HG03175 (cell line): ENCODE measurements around the gene ADK.
"Not testable (repeated sequence)": the region's sequence is repeated elsewhere in the genome, so short reads cannot be mapped to it uniquely, and the experiment has no call there.

Source experiments
- ATAC-seq: cut with Tn5 transposase; IDR thresholded peaks from one replicate; pipeline ENCODE4 v1.9.1; 2021; ENCODE audit warnings: mild to moderate bottlenecking, moderate library complexity; ENCODE audit not compliant: unreplicated experiment

ADK gene

DNA sequence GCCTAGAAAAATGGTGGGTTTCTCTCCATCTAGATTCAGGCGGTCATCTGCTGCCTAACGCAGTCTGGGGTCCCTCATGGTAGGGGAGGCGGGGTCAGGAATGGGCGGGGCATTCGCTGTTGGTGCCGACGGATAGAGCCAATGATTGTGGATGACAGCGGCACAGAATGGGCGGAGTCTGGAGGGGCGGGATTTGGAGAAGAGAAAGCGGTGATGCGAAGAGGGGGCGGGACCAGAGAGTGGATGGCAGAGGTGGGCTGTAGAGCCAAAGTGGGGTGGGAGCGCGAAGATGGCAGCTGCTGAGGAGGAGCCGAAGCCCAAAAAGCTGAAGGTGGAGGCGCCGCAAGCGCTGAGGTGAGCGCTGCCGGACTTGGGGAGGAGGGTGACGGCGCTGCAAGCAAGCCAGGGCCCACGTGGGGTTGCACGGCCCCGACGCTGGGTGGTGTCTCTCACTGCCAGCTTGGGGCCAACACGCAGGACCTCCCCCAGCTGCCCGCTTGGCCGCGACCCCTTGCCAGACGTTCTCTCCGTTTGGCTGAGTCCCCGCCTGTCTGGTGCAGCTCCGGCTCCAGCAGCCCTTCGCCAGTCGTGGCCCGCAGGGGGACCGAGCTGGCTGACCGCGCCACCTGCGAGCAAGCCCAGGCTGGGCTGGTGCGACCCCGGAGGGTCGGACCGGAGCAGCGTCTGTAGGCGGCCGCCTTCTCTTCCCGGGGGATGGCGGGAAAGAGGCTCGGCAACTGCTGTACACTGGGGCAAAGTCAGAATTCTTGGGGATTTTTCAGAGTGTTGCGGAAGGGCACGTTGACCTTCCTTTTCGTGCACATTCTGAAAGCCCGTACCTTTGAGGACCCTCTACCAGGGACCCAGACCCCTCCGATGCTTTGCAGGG is at the start of gene ADK:
ADK (plus strand) TSS at position 232 of the 889 bp plus-strand sequence; CDS start at position 290, 58 bp downstream.
- peak; percentile 86 for ATAC-seq

DNA sequence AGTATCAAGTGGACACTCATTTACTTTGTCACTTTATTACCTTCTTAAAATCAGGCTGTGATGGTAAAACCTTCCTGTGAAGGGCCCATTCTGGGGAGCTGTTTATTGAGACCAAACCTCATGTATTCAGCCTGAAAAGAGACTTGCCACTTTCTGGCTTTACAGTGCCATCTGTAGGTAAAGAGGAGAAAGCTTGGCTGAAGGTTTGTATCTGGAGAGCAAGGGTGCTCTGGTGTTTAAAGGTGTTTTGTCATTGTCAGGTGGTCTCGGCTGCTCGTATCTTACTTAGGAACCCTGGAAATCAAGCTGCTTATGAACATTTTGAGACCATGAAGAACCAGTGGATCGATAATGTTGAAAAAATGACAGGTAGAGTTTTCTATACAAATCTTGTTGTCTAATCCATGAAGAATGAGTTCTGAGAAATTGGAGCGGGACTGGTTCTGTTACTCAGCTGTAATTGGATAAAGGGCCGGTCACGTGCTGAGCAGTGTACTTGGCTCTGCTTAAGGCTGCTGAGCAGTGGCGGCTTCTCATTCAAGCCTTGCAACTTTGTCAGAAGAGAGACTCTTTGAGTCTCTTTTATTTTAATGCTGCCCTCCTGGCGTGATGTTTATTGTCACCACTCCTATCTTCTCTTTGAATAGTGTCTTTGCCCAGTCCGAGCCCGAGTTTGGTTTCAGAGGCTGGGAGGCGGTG is 47.3 kb upstream of the ADK start:
- ATAC-seq: no peak

DNA sequence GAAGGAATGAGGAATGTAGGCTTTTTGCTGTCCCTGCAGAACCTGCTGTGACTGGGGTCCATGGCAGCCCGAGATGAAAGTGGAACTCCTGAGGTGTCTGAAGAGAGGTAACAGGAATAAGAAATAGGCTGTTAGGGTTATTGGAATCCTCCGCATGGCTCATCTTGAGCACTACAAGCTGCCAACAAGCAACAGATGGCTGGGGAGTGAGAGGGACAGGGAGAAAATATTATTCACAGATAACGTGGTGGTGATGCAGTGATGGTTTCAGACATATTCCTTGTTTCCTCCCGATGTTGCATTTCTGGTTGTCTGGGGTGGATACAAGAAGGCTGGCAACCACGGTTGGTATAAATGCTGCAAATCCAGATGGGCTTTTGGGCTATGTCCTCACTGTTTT is 46.5 kb upstream of the ADK start:
- ATAC-seq: no peak

GRCh38 chr10:74104996-74105395 is 46.0 kb upstream of the ADK start:
- no peak for ATAC-seq

DNA sequence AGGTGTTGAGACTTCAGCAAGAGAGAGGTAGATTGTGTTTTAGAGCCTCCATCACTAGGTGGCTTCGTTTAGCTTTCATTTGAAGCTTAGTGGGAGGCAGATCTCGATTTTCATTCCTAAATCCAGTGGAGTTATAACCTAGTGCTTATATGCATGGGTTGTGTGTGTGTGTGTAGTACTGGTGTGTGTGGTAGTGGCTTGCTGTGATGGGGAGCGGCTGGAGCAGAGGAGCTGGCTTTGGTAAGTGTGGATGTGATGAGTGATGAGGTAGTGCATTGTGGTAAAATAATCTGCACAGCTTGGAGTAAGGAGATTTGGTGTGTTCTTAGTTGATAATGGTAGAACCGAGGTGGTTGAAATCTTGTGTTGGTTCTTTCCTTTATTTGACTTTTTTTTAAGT is 43.6 kb upstream of the ADK start:
- ATAC-seq: no peak

- ATAC-seq: no peak
These were observed 41.6 kb upstream of the ADK start for GRCh38 chr10:74109452-74109851.

GRCh38 chr10:74110120-74110519 is 40.9 kb upstream of the ADK start:
- ATAC-seq: no peak

DNA sequence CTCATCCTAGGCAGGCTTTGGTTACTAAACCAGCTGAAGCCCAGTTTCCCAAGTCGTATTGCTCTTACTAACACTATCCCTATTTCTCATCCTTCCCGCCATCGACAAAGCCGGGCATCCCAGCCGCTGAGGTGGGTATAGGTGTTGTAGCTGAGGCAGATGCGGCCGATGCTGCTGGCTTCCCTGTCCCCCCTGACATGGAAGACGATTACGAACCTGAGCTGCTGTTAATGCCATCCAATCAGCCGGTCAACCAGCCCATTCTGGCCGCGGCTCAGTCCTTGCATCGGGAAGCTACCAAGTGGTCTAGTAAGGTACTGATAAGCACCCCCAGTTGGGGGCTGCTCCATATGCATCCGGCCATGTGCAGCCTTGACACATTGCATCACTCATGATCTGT is 39.2 kb upstream of the ADK start:
- ATAC-seq: no peak

GRCh38 chr10:74113546-74113945 is 37.5 kb upstream of the ADK start:
- no peak for ATAC-seq

GRCh38 chr10:74114041-74114448 is 37.0 kb upstream of the ADK start:
- ATAC-seq: no peak

- no peak for ATAC-seq
These were observed 33.3 kb upstream of the ADK start for GRCh38 chr10:74117738-74118137.

DNA sequence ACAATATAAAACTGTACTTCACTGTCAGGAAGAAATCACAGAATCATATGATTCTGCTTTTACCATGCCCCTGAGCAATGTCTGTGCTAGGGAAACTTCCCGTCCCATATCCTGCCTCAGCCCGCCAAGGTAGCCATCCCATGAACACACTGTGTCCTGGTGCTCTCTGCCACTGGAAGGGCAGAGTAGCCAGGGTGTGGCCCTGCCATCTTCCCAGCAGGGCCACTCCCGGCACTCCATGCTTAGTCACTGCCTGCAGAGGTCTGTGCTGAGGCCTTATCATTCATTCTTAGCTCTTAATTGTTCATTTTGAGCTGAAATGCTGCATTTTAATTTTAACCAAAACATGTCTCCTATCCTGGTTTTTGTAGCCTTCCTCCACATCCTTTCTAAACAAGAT is 32.2 kb upstream of the ADK start:
- ATAC-seq: no peak

DNA sequence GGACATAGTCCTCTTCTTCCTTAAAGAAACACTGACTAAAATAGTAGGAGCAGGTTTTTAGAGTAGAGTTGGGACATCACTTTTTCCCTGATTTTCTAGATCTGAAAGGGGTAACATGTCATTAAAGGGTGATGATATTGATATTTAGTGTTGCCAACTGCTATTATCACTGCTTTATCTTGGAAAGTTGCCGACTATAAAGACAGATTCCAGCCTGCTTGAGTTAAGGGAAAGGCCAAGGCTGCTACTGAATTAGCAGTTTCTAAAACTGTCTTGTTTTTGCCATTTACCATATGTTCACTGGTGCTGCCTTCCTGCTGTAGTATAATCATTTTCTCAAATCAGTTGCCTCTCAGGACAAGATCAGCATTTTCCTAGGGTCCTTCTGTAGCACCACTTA is 30.1 kb upstream of the ADK start:
- ATAC-seq: no peak

GRCh38 chr10:74121368-74121767 is 29.7 kb upstream of the ADK start:
- ATAC-seq: no peak

DNA sequence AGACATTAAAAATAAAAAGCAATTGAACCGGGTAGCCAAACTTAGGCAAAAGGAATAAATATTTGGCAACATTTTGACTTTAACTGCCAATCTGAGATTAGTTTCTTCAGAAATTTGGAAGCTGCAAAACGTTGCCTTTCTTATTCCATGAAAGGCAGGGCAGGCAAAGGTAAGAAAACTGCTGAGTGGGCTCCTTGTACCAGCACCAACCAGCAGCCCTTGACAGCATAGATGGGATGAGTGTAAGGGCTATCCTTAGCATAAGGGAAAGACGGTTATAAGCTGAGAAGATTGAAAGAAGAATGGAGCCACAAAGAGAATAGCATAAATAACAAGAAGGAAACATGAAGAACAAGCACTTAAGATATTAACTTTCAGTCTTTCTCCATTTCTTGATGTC is 29.0 kb upstream of the ADK start:
- no peak for ATAC-seq

DNA sequence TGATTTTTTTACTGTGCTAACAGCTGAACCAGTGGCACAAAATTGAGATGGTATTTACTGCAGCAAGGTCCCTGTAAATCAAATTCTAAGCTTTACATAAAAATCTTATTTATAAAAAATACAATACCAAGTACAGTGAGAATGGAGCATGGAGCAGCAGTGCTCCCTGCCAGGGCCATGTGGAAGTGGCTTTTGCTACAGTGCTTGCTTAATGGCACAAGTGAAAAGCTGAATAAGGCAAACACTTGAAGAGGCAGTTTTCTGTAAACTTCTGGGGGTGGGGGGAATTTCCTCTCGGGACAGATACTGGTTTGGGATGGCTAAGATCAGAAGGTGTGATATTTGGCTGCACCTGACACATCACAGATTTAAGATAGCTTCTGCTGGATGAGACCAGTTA is 27.9 kb upstream of the ADK start:
- ATAC-seq: no peak

DNA sequence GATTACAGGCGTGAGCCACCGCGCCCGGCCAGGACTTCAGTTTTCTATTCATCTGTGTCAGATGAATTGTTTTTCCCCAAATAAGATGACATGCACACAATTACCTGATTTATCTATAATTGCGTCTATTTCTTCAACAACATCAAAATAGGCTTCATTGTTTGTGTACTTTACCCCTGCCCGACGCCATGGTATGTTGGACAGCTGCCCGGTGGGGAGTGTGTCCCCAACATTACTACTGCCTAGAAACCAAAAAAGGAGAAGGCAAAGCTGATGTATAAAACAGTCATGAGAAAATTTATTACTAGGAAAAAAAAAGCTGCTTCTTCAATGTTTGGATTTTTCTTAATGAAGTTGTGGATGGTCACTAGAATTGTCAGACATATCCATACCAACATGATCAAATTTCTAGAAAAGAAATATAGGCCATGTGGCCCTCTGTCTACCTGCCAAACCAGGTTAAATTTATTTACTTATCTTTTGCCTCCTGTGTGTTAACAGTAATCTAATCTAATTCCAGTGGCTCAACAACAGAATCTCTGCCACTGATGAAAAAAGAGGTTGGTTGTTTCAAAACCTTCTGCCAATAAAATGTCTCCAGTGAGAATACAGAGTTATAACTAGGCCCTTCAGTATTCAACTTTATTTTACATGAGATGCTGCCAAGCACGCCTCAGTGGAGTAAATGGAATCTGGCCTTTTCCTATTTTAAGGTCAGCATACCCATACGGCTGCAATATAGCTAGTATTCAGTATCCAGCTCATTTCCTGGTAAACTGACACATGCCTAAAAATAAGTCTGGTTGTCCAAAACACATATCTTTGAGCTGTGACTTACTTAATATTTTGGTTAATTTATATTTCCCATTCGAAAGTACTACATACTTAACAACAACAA is 16.8 kb upstream of the ADK start:
- ATAC-seq: no peak

GRCh38 chr10:74135452-74135851 is 15.6 kb upstream of the ADK start:
- ATAC-seq: no peak

DNA sequence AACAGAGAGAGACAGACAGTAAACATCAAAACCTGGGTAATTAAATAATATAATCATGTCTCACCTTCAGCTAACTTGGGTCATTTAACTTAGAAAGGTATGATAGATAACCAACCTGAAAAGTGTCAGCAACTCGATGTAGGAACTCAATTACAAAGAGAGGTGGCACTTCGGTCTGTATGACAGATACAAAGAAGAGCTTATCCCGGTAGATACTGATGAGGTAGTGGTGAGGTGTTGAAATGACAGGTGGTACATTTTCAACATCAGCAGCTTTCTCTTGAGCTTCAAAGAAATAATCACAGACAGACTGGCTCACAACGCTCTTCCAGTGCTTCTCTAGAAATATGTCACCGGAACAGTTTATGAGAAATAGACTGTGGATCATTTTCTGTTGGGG is 13.0 kb upstream of the ADK start:
- ATAC-seq: no peak

GRCh38 chr10:74138596-74138995 is 12.4 kb upstream of the ADK start:
- not testable (repeated sequence) for ATAC-seq

DNA sequence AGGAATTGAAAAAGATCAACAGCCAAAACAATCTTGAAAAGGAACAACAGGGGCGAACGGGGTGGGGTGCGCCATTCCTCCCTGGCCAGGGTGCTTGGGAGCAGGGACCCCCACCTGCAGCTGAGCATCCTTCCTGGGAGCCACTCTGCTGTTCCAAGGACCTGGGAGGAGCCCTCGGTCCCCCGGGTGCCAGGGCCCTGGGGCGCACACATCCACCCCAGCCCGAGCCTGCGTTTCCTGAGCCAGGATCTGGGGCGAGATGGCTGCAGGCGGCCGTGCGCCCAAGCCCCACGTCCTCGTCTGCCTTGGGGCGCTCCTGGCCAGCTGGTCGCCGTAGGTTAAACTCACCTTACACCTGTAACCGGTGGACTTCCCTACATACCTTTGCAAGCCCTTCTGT is 11.0 kb upstream of the ADK start:
- ATAC-seq: no peak
